NCI-H1105 (cell line): Measurements from ENCODE around the gene KIAA0753.

ENCODE experiments used
- DNase-seq: peaks from one replicate; lab custom pipeline; 2025; lab: John Stamatoyannopoulos, UW

Gene KIAA0753

GRCh38 chr17:6569370-6570285 is 70.9 kb downstream of the KIAA0753 start:
- no peak for DNase-seq

- DNase-seq: no peak
These were observed 72.2 kb downstream of the KIAA0753 start for GRCh38 chr17:6568184-6568758.

- DNase-seq: peak; percentile 43
These were observed 72.9 kb downstream of the KIAA0753 start for GRCh38 chr17:6567528-6568183.

GRCh38 chr17:6561446-6561845 is 79.1 kb downstream of the KIAA0753 start:
- no peak for DNase-seq

- no peak for DNase-seq
These were observed 80.0 kb downstream of the KIAA0753 start for GRCh38 chr17:6560496-6560895.

- no peak for DNase-seq
These were observed 80.7 kb downstream of the KIAA0753 start for GRCh38 chr17:6559753-6560215.

- DNase-seq: no peak
These were observed 81.4 kb downstream of the KIAA0753 start for GRCh38 chr17:6558932-6559752.

- no peak for DNase-seq
These were observed 82.2 kb downstream of the KIAA0753 start for GRCh38 chr17:6558276-6558675.

GRCh38 chr17:6557040-6557438 is 83.5 kb downstream of the KIAA0753 start:
- DNase-seq: no peak

GRCh38 chr17:6556121-6557039 is 84.1 kb downstream of the KIAA0753 start, which contains the start of gene PITPNM3:
PITPNM3 (minus strand) TSS chr17:6556555; CDS start chr17:6556406, 149 bp downstream.
- DNase-seq: no peak

GRCh38 chr17:6555331-6556120 is 85.0 kb downstream of the KIAA0753 start:
- no peak for DNase-seq

GRCh38 chr17:6554871-6555330 is 85.6 kb downstream of the KIAA0753 start:
- no peak for DNase-seq

GRCh38 chr17:6554342-6554741 is 86.2 kb downstream of the KIAA0753 start:
- DNase-seq: no peak

GRCh38 chr17:6551869-6552531 is 88.5 kb downstream of the KIAA0753 start:
- DNase-seq: peak; percentile 86

- no peak for DNase-seq
These were observed 89.2 kb downstream of the KIAA0753 start for GRCh38 chr17:6551356-6551755.

GRCh38 chr17:6549384-6550036 is 91.0 kb downstream of the KIAA0753 start:
- DNase-seq: no peak

GRCh38 chr17:6548578-6549330 is 91.8 kb downstream of the KIAA0753 start:
- no peak for DNase-seq

- DNase-seq: no peak
These were observed 92.5 kb downstream of the KIAA0753 start for GRCh38 chr17:6548034-6548433.
